ENCODE results near the gene AQP12B. TPM values are rescaled to one million over a fixed set of nuclear protein-coding genes. Genes with fewer than 3 reads are reported as not detected.
"Not testable (repeated sequence)": the region's sequence is repeated elsewhere in the genome, so short reads cannot be mapped to it uniquely, and the experiment has no call there.

AQP12B gene
- total and polyA plus RNA-seq, 2 donors = under 0.01 to 0.11 TPM

- no peak overlapping the region for H3K4me3 ChIP-seq (ENCODE audit: low read length in 2 of 2)
- no peaks in the 10 kb centered on the region for H3K9me3 ChIP-seq (ENCODE audit: control insufficient read depth in 2 of 2, insufficient read depth in 1 of 2, low read length in 1 of 2)
- H3K4me1 ChIP-seq (ENCODE audit: control insufficient read depth in 2 of 2, insufficient read depth in 2 of 2, low read length in 2 of 2) = no peaks in the 10 kb centered on the region
- no peaks in the 10 kb centered on the region for H3K36me3 ChIP-seq (ENCODE audit: control insufficient read depth in 2 of 2, insufficient read depth in 2 of 2, low read length in 1 of 2)
- no peak for DNase-seq (ENCODE audit: low read depth in 6 of 9, low spot score in 9 of 9)
- WGBS = 94% methylated on average over 14 of the region's 14 CpGs
- H3K27ac ChIP-seq (ENCODE audit: low read depth in 1 of 2, low read length in 1 of 2) = no peak overlapping the region
- H3K27me3 ChIP-seq (ENCODE audit: control insufficient read depth in 2 of 2, insufficient read depth in 1 of 2, low read length in 1 of 2) = no peaks in the 10 kb centered on the region
These were observed 5.3 kb upstream of the AQP12B start for GRCh38 chr2:240687741-240688552.

DNA sequence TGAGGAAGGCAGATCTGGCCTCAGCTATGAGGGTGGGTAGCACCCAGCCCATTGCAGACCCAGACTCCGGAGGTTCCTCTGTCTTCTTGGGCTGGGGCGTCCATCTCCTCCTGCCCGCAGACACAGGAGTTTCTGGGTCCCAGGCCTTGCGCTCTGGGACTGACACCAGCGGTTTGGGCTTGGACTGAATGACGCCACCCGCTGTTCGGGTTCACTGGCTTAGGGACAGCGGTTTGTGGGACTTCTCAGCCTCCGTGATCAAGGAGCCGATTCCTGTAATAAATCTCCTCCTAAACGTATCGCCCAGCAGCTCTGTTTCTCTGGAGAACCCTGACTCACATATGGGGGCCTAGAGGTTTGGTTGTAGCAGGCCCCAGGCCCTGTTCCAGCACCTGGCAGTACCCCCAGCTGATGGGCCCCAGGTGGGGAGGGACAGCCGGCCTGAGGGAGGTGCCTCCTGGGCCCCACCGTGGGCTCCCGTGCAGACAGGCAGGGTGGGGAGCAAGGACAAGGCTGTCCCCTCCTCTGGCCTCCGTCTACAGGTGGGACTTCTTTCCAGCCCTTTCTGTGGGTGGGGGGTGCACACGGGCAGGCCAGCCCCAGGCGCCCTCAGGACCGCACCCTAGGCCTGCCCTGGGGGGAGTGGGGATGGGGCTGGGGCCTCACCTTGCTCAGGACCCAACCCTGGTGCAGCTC, 4.5 kb upstream of the AQP12B start:
- H3K4me3 ChIP-seq (ENCODE audit: low read length in 2 of 2) = no peak overlapping the region
- no peak for DNase-seq (ENCODE audit: low read depth in 6 of 9, low spot score in 9 of 9)
- H3K4me1 ChIP-seq (ENCODE audit: control insufficient read depth in 2 of 2, insufficient read depth in 2 of 2, low read length in 2 of 2) = no peaks in the 10 kb centered on the region
- H3K36me3 ChIP-seq (ENCODE audit: control insufficient read depth in 2 of 2, insufficient read depth in 2 of 2, low read length in 1 of 2) = no peaks in the 10 kb centered on the region
- 90% methylated on average over 20 of the region's 20 CpGs for WGBS
- no peaks in the 10 kb centered on the region for H3K9me3 ChIP-seq (ENCODE audit: control insufficient read depth in 2 of 2, insufficient read depth in 1 of 2, low read length in 1 of 2)
- H3K27ac ChIP-seq (ENCODE audit: low read depth in 1 of 2, low read length in 1 of 2) = no peak overlapping the region
- H3K27me3 ChIP-seq (ENCODE audit: control insufficient read depth in 2 of 2, insufficient read depth in 1 of 2, low read length in 1 of 2) = no peaks in the 10 kb centered on the region

- H3K4me1 ChIP-seq (ENCODE audit: control insufficient read depth in 2 of 2, insufficient read depth in 2 of 2, low read length in 2 of 2) = no peaks in the 10 kb centered on the region
- H3K27ac ChIP-seq (ENCODE audit: low read depth in 1 of 2, low read length in 1 of 2) = no peak overlapping the region
- no peaks in the 10 kb centered on the region for H3K27me3 ChIP-seq (ENCODE audit: control insufficient read depth in 2 of 2, insufficient read depth in 1 of 2, low read length in 1 of 2)
- no peaks in the 10 kb centered on the region for H3K36me3 ChIP-seq (ENCODE audit: control insufficient read depth in 2 of 2, insufficient read depth in 2 of 2, low read length in 1 of 2)
- 84% methylated on average over 6 of the region's 6 CpGs for WGBS
- no peak for DNase-seq (ENCODE audit: low read depth in 6 of 9, low spot score in 9 of 9)
- H3K9me3 ChIP-seq (ENCODE audit: control insufficient read depth in 2 of 2, insufficient read depth in 1 of 2, low read length in 1 of 2) = no peaks in the 10 kb centered on the region
- no peak overlapping the region for H3K4me3 ChIP-seq (ENCODE audit: low read length in 2 of 2)
These were observed 3.8 kb upstream of the AQP12B start for GRCh38 chr2:240686460-240686859.

GRCh38 chr2:240685771-240686371, 3.2 kb upstream of the AQP12B start:
- Histone ChIP-seq H3K27me3 (ENCODE audit: control insufficient read depth in 2 of 2, insufficient read depth in 1 of 2, low read length in 1 of 2) (no peaks in the 10 kb centered on the region), H3K4me1 (ENCODE audit: control insufficient read depth in 2 of 2, insufficient read depth in 2 of 2, low read length in 2 of 2) (no peaks in the 10 kb centered on the region), H3K36me3 (ENCODE audit: control insufficient read depth in 2 of 2, insufficient read depth in 2 of 2, low read length in 1 of 2) (no peaks in the 10 kb centered on the region), H3K4me3 (ENCODE audit: low read length in 2 of 2) (no peak overlapping the region), H3K9me3 (ENCODE audit: control insufficient read depth in 2 of 2, insufficient read depth in 1 of 2, low read length in 1 of 2) (no peaks in the 10 kb centered on the region), H3K27ac (ENCODE audit: low read depth in 1 of 2, low read length in 1 of 2) (peak overlapping the region in 1 of 2 donors; percentile 18)
- peak in 1 of 9 donors; percentile 6 for DNase-seq (ENCODE audit: low read depth in 6 of 9, low spot score in 9 of 9)
- 86% methylated on average over 10 of the region's 10 CpGs for WGBS

DNA sequence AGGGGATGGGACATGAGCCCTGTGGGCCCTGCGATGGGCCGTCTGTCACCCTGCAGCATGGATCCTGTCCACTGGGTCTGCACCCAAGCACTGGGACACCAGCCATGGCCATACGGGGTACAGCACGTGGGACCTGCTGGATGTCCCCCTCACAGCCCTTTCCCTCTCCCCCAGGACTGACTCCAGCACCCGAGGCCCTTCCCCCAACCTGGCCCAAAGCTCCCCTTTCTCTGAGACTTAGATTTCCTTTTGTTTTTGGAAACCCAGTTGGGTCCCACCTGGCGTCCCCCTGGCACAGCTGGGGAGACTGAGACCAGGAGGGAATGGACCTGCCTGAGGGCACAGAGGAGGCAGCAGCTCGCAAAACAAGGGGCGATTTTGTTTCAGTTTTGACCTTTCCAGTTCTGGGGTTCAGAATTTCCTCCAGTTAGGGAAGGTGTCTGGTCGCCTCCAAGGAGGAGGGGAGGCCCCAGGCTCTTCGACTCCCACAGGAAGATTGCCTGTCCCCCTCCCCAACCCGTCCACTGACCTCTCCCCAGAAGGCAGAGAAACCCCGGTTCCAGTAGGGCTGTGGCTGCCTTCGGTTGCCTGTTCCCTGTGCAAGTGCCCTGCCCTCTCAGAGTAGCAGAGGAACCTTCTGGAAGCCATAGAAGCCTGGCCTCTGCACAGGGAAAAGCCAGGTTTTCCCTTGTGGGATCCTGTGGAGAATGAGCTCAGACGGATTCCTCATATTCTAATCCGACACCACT, 1.5 kb upstream of the AQP12B start:
- H3K4me3 ChIP-seq (ENCODE audit: low read length in 2 of 2); H3K36me3 ChIP-seq (ENCODE audit: control insufficient read depth in 2 of 2, insufficient read depth in 2 of 2, low read length in 1 of 2); H3K4me1 ChIP-seq (ENCODE audit: control insufficient read depth in 2 of 2, insufficient read depth in 2 of 2, low read length in 2 of 2); H3K9me3 ChIP-seq (ENCODE audit: control insufficient read depth in 2 of 2, insufficient read depth in 1 of 2, low read length in 1 of 2); H3K27ac ChIP-seq (ENCODE audit: low read depth in 1 of 2, low read length in 1 of 2); H3K27me3 ChIP-seq (ENCODE audit: control insufficient read depth in 2 of 2, insufficient read depth in 1 of 2, low read length in 1 of 2); DNase-seq (ENCODE audit: low read depth in 6 of 9, low spot score in 9 of 9): not testable (repeated sequence)
- 74% methylated on average over 15 of the region's 15 CpGs for WGBS

DNA sequence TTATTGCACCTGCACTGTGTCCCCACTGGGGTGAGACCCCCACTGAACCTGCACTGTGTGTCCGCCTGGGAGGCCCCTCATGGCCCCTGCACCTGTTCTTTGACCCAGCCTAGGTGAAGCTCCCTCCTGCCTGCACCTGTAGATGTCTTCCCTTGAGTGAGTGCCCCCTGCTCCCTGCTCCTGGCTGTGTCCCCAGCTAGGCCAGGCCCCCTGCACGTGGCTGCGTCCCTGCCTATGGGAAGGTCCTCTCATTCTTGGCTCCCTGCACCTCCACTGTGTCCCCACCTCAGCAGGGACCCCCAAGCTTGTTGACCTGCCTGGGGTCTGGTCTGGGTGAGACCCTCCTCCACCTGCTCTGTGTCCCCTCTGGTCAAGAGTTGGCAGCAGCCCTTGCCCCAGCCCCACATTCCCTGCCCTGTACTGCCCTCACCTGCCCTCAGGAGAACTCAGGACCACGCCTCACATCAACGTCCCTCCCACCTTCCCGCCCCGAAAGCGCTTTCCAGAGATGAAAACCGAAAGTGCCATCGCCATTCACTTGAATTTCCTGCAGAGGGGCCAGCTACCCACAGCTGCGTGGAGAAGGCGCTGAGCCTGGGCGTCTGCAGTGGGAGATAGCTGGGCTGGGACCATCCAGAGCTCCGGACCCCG, 769 bp upstream of the AQP12B start:
- H3K36me3 ChIP-seq (ENCODE audit: control insufficient read depth in 2 of 2, insufficient read depth in 2 of 2, low read length in 1 of 2); H3K27me3 ChIP-seq (ENCODE audit: control insufficient read depth in 2 of 2, insufficient read depth in 1 of 2, low read length in 1 of 2); H3K27ac ChIP-seq (ENCODE audit: low read depth in 1 of 2, low read length in 1 of 2); H3K9me3 ChIP-seq (ENCODE audit: control insufficient read depth in 2 of 2, insufficient read depth in 1 of 2, low read length in 1 of 2); H3K4me3 ChIP-seq (ENCODE audit: low read length in 2 of 2); DNase-seq (ENCODE audit: low read depth in 6 of 9, low spot score in 9 of 9); H3K4me1 ChIP-seq (ENCODE audit: control insufficient read depth in 2 of 2, insufficient read depth in 2 of 2, low read length in 2 of 2): not testable (repeated sequence)
- WGBS = 54% methylated on average over 4 of the region's 15 CpGs

DNA sequence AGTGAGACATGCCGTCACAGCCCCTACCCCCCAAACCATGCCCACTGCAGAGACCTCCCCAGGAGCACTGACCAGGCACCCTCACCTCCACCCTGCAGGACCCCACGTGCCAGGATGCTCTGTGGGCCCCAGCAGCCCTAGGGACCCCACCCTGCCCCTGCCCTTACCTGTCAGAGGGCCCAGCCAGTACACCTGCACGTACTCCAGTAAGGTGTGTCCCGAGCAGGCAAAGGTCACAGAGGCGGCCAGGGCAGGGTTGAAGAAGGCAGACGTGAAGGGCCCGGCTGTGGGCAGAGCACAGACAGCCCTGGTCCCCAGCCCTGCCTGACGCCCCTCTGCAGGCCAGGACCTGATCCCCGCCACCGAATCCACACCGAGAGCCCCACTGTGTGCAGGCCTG, 2.5 kb downstream of the AQP12B start:
- H3K4me3 ChIP-seq (ENCODE audit: low read length in 2 of 2); H3K36me3 ChIP-seq (ENCODE audit: control insufficient read depth in 2 of 2, insufficient read depth in 2 of 2, low read length in 1 of 2); DNase-seq (ENCODE audit: low read depth in 6 of 9, low spot score in 9 of 9); H3K9me3 ChIP-seq (ENCODE audit: control insufficient read depth in 2 of 2, insufficient read depth in 1 of 2, low read length in 1 of 2); H3K27ac ChIP-seq (ENCODE audit: low read depth in 1 of 2, low read length in 1 of 2); H3K4me1 ChIP-seq (ENCODE audit: control insufficient read depth in 2 of 2, insufficient read depth in 2 of 2, low read length in 2 of 2); H3K27me3 ChIP-seq (ENCODE audit: control insufficient read depth in 2 of 2, insufficient read depth in 1 of 2, low read length in 1 of 2): not testable (repeated sequence)
- 55% methylated on average over 2 of the region's 11 CpGs for WGBS

- not testable (repeated sequence) for DNase-seq (ENCODE audit: low read depth in 6 of 9, low spot score in 9 of 9); H3K27ac ChIP-seq (ENCODE audit: low read depth in 1 of 2, low read length in 1 of 2); H3K4me3 ChIP-seq (ENCODE audit: low read length in 2 of 2); H3K27me3 ChIP-seq (ENCODE audit: control insufficient read depth in 2 of 2, insufficient read depth in 1 of 2, low read length in 1 of 2); H3K9me3 ChIP-seq (ENCODE audit: control insufficient read depth in 2 of 2, insufficient read depth in 1 of 2, low read length in 1 of 2); H3K4me1 ChIP-seq (ENCODE audit: control insufficient read depth in 2 of 2, insufficient read depth in 2 of 2, low read length in 2 of 2); H3K36me3 ChIP-seq (ENCODE audit: control insufficient read depth in 2 of 2, insufficient read depth in 2 of 2, low read length in 1 of 2)
- WGBS = no CpG with 5 or more reads among the region's 19 CpGs
These were observed 3.8 kb downstream of the AQP12B start for GRCh38 chr2:240678909-240679308.
